ENCODE data around the gene CAMK2D.

CAMK2D gene

DNA sequence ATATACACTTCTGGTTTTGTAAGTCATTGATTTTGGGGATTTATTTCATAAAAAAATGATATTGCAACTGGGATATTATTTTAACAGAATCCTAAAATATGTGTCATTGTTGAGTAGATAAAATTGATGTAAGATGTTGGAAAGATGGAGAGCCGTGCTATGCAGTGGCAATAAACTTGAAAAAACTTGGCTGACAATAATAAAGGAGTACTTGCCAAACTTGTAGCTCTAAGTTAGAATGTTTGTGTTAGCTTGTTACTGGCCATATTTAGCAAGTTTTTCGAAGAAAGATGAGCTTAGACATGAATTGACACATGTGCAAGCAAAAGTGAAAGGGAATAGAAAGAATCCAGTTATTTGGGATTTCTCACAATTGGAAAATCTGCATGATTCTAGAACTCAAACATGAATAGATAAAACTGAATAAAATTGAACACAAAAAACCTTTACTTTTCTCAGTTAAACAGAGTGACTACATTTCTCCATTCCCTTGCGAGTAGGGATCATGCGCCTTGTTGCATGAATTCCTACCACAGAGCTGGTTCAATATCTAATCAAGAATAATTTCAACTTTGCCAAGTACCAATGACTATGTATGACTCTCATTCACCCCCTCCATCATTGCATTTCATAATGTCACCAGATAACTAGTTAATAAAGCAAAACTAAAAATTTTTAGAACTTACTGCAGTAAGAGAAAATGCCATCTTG lies 327.8 kb downstream of the CAMK2D start:
- no peak for DNase-seq

DNA sequence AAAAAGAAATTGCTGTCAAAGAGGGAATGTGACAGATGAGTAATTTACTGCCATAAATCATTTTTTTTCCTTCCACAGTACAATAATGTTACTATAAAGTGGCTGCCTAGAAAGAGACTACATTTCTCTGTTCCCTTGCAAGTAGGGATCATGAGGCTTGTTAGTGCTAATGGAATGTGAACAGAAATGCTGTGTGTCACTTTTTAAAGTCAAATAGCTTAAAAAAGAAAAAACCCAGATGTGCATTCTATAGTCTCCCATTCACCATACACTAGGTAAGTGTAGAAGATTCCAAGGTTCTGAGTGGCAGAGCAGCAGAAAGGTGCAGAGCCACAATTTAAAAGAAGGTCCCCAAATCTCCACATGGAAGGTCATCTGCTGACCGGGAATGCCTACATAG lies 328.4 kb downstream of the CAMK2D start:
- no peak for DNase-seq

DNA sequence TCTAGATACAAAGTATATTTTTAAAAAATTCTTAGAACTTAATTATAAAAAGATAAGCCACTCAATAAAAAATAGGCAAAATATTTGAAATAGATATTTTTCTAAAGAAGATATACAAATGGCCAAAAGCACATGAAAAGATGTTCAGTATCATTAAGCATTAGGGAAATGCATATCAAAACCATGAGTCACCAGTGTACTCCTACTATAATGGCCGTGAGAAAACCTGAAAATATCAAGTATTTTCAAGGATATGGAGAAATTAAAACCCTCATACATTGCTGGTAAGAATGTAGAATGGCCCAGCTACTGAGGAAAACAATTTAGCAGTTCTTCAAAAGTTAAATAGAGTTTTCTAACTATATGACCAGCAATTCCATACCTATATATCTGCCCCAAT lies 337.9 kb downstream of the CAMK2D start:
- no peak for DNase-seq

DNA sequence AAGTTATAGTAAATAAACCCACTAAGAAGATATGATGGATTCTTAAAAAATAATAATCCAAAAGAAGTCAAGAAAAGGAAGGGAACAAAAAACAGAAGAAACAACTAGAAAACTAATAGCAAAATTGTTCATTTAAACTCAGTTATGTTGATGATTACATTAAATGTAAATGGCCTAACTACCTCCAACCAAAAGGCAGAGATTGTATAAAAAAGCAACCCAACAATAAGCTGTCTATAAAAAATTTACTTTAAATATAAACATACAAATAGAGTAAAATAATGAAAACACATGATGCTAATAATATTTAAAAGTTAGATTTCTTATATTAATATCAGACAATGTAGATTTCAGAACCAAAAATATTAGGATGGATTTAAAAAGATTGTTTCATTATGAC lies 340.6 kb downstream of the CAMK2D start:
- no peak for DNase-seq

DNA sequence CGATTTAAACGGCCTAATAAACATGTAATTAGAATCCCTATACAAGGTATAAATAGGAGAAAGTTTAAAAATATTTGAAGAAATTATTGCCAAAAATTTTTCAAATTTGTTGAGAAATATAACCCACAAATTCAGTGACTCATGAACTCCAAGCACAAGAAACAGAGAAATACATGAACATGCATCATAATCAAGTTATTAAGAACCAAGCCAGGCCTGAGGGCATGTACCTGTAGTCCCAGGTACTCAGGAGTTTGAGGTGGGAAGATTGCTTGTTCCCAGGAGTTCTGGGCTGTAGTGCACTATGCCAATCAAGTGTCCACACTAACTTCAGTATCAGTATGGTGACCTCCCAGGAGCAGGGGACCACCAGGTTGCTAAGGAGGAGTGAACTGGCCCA lies 341.9 kb downstream of the CAMK2D start:
- no peak for DNase-seq

DNA sequence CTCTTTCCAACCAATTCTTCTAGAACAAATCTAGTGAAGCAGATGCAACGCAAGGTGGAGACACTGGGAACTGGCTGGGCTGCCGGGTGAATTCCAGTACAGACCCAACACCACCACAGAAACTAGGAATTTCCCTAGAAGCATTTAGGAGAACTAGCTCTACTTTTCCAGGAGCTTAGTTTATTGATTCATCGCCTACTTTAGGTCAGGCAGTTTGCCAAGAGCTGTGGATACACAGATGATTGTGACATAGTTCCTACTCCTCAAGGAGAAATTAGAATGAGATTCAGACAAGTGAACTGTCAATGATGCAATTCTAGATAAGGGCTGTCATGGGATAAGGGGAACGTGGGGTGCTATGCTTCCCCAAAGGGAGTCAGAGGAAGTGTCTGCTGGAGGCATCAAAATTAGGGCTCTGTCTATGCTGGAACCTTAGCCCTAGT lies 350.0 kb downstream of the CAMK2D start:
- no peak for DNase-seq

DNA sequence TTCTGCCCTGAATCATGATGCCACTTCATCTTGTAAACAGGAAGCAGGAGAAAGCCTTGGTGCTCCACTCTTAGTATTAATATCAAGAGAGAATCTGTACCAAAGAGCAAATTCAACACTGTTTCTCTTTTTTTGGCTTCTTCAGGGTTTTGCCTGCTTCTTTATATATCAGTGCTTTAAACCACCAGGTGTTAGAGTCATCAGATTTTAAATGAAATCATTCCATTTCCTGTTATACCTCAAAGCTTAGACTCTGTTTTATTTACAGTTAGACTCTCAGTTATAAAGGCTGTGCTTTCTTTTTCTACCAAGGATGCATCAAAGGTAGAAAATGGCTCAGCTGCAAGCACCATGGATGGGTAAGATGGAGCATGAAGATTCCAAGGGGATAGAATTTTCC lies 350.9 kb downstream of the CAMK2D start:
- DNase-seq = no peak

DNA sequence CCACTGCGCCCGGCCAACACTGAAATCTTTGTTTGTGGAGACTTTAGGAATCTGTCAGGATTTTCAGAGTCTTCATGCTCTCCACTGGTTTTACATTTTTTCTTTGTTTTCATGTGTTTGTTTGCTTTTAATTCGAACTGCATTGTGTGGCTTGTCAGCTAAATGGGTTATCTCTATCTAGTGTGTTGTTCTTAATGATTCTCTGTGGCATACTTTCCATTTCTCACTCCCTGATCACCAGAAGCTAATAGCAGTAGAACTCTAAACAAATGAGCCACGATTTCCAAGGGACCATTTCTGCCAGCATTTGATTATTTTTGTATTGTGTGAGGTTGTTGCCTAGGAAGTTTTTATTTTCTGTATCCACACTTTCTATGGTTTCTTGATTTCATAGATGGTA lies 352.4 kb downstream of the CAMK2D start:
- DNase-seq = no peak

DNA sequence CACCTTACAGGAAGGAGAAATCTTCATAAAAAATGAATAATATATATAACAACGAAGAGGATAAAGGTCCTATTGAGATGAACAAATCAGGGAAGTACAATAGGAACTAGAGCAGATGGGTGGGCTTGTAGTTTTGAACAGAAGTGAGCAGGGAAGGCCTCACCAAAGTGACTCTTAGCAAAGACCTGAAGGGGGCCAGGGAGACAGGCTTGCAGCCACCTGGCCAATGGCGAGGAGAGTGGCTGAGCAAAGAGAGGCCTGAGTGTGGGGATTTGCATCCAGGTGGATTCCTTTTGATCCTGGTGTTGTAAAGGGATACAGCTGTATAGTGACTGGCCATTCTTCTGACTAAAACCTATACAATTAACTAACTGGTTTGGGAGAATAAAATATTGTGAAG lies 354.1 kb downstream of the CAMK2D start:
- peak in 1 of 2 experiments; percentile 54 for DNase-seq

DNA sequence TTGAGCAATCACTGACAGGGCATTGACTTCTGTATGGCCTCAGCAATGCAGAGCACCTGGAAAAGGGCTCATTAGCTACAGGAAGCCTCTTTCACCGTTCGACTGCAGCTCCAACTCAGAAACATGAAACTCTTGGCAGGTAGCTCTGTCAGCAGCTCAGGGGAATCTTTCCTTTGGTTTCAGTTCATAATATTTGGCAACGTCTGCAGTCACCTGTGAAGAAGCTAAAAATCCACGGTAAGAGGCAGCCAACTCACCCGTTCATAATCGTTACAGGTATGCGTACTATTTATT lies 354.9 kb downstream of the CAMK2D start:
- DNase-seq = no peak

DNA sequence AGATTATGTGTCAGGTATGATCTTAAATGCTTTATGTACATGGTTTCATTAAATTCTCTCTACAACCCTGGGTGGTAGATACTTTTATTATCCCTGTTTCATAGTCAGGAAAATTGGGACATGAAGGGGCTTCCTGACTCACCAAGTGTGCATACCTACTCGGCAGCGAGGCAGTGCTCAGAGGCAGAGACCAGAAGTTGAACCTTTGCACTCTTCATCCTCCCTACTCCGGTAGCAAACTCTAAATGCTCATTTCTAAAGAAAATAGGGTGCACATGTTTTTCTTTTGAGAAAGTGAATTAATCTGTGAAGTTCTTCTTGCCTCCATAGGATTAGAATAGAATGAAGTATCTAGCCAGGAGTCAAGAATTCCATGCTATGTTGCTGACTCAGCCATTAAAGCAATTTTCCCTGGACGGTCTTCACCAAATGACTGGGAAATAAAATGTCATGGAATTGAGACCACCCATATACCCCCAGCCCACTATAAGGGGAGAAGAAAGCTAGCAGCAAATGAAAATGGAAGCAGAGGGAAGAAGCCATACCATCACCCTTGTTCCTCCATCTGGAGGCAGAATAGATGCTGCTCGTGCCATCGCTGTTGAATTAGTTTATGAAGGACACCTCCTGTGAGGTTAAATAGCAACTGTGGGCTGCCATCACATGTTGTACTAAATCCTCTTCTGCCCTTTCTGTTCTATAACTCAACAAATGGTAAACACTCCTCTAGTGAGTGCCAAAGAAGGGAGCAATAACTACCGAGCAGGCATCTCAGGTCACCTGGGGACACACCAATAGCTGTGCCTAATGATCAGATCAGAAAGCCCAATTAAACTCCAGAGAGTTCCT lies 355.4 kb downstream of the CAMK2D start:
- DNase-seq = no peak

DNA sequence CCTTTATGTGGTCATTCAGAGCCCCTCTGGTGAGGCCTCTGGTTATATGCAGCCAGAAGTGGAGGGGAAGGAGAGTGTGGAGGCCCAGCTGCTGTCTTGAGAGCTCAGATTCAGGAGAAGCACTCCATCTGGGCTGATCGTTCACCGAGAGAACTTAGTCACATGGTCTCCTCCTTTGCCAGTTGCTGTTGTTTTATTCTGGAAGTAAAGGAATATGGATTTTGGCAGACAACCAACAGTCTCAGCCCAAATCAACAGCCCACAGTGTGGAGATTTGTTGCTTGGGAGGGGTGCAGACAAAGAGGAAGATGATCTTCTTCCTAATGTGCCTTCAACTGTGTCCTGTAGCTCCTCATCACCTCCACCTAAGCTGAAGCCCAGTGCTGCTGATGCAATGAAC lies 356.7 kb downstream of the CAMK2D start:
- no peak for DNase-seq

DNA sequence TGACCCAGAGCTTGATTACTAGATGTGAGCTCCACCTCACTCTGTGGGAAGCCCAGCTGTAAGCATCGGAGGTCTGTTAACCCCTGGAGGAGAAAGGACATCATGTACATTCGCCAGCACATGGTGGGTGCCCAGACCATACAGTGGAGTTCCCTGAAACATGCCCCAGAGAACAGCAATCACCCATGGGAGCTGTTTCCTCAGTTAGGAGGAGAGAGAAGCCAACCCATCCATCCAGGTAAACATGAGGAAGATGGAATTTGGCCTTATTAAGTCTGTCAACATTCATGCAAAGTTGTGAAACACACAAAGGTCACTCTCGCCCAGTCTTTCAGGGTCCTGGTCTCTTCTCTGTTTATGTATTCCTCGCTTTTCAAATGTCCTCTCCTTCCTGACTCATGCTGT lies 357.4 kb downstream of the CAMK2D start:
- no peak for DNase-seq

All from SHP77 (cell line).